HL-60 (cell line): ENCODE results near the gene CHRD.

Experiments used
- CTCF ChIP-seq: IDR thresholded peaks from one replicate; pipeline ENCODE4 v1.5.1; 2011; ENCODE audit warnings: low read length, control low read depth, inconsistent platforms; ENCODE audit not compliant: insufficient read depth
- POLR2AphosphoS5 ChIP-seq: IDR thresholded peaks from 2 replicates; pipeline ENCODE4 v1.6.1; 2012; ENCODE audit warnings: low read depth
- REST ChIP-seq: IDR thresholded peaks from 2 replicates; pipeline ENCODE4 v1.6.1; 2012; ENCODE audit warnings: low read depth; ENCODE audit not compliant: insufficient replicate concordance

GRCh38 chr3:184352149-184352785 is 27.6 kb upstream of the CHRD start:
- TF ChIP-seq POLR2AphosphoS5 (no peak), CTCF (no peak), REST (no peak)
